ENCODE measurements around the gene KAT8. TPM values are rescaled to one million over a fixed set of nuclear protein-coding genes. Genes with fewer than 3 reads are reported as not detected.

KAT8 gene
- total RNA-seq, 1 experiment from 2014 or later = 66.6 TPM

DNA sequence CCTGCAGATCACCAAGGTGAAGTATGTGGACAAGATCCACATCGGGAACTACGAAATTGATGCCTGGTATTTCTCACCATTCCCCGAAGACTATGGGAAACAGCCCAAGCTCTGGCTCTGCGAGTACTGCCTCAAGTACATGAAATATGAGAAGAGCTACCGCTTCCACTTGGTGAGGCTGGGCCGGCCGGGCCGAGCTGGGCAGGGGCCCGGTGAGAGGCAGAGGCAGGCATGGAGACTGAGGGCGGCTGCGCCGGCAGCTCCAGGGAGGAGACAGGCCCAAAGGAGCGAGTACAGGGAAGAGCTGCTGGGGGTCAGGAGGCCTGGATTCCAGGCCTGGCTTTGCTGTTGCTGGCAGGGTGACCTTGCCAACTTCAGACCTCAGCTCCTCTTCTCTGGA lies 9.7 kb downstream of the KAT8 start:
- no TSS peak for BruUV-seq (replicated peaks)
- Mint-ChIP-seq H3K4me3 (ENCODE audit: low read depth, unreplicated experiment) (no peak overlapping the region), H3K9me3 (ENCODE audit: low read depth, unreplicated experiment) (no peaks in the 10 kb centered on the region), H3K36me3 (ENCODE audit: insufficient read depth, unreplicated experiment) (peaks cover 66% of the 10 kb centered on the region), H3K27ac (ENCODE audit: unreplicated experiment) (peak overlapping the region; percentile 25), H3K27me3 (ENCODE audit: unreplicated experiment) (no peaks in the 10 kb centered on the region), H3K4me1 (ENCODE audit: low read depth, unreplicated experiment) (peaks cover 50% of the 10 kb centered on the region)
- TF ChIP-seq, protein P1, sequence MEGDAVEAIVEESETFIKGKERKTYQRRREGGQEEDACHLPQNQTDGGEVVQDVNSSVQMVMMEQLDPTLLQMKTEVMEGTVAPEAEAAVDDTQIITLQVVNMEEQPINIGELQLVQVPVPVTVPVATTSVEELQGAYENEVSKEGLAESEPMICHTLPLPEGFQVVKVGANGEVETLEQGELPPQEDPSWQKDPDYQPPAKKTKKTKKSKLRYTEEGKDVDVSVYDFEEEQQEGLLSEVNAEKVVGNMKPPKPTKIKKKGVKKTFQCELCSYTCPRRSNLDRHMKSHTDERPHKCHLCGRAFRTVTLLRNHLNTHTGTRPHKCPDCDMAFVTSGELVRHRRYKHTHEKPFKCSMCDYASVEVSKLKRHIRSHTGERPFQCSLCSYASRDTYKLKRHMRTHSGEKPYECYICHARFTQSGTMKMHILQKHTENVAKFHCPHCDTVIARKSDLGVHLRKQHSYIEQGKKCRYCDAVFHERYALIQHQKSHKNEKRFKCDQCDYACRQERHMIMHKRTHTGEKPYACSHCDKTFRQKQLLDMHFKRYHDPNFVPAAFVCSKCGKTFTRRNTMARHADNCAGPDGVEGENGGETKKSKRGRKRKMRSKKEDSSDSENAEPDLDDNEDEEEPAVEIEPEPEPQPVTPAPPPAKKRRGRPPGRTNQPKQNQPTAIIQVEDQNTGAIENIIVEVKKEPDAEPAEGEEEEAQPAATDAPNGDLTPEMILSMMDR (IDR thresholded peaks at IDR 0.05; ENCODE audit: unreplicated experiment) = no peak
- CTCF ChIA-PET = interaction anchor here (5.5 kb wide), 1 partner anchor 10 kb away, joined by 26 read pairs; the partner anchor contains the start of gene KAT8
- intact Hi-C loops (cut with micrococcal nuclease; ENCODE audit: unreplicated experiment) = no loop called here
- DNase-seq = no peak

DNA sequence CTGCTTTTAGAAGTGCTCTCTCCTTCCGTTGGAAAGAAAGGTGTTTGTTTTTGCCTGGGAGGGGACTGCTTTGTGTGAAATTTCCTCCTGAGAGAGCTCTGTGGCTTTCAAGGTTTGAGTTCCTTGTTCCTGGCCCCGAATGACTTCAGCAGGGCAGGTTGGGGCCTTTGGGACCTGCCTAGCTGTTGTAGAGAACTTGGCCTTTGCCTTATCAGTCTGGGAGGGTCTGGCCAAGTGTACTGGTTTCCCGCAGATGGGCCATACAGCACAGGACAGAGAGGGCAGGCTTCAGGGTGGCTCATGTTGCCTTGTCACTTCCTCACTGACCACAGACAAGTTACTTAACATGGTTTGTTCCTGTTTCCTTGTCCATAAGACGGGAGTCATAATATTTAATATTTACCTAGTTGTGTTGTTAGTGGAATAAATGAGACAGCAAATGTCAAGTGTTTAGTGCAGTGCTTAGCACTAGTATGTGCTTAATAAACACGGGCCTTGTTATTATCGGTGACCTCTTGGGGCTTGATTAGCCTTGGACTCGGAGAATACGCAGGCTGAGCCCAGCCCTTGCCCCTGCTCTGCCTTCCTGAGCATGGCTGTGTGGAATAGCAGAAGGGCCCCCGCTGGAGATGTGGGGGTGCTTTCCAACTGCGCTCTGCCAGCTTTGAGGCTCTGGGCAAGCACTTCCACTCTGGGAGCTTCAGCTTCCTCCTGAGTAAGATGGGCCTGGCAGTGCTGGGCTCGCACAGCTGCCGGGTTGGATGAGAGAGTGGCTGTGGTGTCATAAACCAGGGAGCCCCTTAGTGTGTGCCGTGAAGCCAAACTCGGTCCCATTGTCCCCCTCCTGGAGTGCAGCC lies 11.5 kb downstream of the KAT8 start:
- DNase-seq = peak; percentile 70
- H3K36me3 Mint-ChIP-seq (ENCODE audit: insufficient read depth, unreplicated experiment) = peaks cover 75% of the 10 kb centered on the region
- CTCF ChIA-PET = interaction anchor here (0.6 to 5.5 kb wide), 7 partner anchors 11 to 204 kb away, joined by 3 to 38 read pairs (median 4); partner anchors contain the start of genes KAT8, PYCARD, ZNF646 and ZNF668
- no TSS peak for BruUV-seq (replicated peaks)
- H3K27me3 Mint-ChIP-seq (ENCODE audit: unreplicated experiment) = no peaks in the 10 kb centered on the region
- TF ChIP-seq, protein P1 (IDR thresholded peaks at IDR 0.05; ENCODE audit: unreplicated experiment) = no peak
- H3K4me1 Mint-ChIP-seq (ENCODE audit: low read depth, unreplicated experiment) = peaks cover 68% of the 10 kb centered on the region
- H3K9me3 Mint-ChIP-seq (ENCODE audit: low read depth, unreplicated experiment) = no peaks in the 10 kb centered on the region
- intact Hi-C loops (cut with micrococcal nuclease; ENCODE audit: unreplicated experiment) = no loop called here
- peak overlapping the region; percentile 93 for H3K27ac Mint-ChIP-seq (ENCODE audit: unreplicated experiment)
- H3K4me3 Mint-ChIP-seq (ENCODE audit: low read depth, unreplicated experiment) = peak overlapping the region; percentile 51

DNA sequence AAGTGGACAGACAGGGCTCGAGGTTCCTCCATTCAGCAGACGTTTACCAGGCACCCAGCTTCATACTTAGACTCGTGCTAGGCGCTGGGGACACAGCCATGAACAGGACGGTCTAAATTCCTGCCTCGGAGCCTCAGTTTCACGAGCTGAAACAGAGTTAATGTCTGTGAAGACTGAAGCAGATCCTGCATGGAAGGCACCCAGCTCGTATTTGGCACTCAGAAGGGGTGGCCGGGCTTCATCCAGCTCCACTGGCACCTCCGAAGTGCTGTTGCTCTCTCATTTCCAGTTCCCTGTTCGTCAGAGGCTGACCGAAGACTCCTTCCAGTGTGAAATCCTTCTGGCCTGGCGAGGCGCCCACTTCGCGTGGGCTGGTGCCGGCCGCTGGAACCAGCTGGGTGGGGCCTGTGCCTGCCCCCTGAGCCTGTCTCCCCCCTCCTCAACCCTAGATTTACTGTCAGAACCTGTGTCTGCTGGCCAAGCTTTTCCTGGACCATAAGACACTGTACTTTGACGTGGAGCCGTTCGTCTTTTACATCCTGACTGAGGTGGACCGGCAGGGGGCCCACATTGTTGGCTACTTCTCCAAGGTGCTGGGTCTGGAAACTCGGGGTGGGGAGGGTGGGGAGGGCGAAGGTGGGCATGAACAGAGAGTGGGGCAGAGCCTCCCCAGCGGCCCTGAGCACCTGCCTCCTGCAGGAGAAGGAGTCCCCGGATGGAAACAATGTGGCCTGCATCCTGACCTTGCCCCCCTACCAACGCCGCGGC lies 12.3 kb downstream of the KAT8 start:
- H3K4me3 Mint-ChIP-seq (ENCODE audit: low read depth, unreplicated experiment) = peak overlapping the region; percentile 51
- peak overlapping the region; percentile 93 for H3K27ac Mint-ChIP-seq (ENCODE audit: unreplicated experiment)
- BruUV-seq (replicated peaks) = no TSS peak
- CTCF ChIA-PET = interaction anchor here (0.6 to 5.5 kb wide), 7 partner anchors 12 to 204 kb away, joined by 3 to 38 read pairs (median 4); partner anchors contain the start of genes KAT8, PYCARD, ZNF646 and ZNF668
- DNase-seq = peak; percentile 47
- H3K27me3 Mint-ChIP-seq (ENCODE audit: unreplicated experiment) = no peaks in the 10 kb centered on the region
- no peaks in the 10 kb centered on the region for H3K9me3 Mint-ChIP-seq (ENCODE audit: low read depth, unreplicated experiment)
- peaks cover 79% of the 10 kb centered on the region for H3K36me3 Mint-ChIP-seq (ENCODE audit: insufficient read depth, unreplicated experiment)
- H3K4me1 Mint-ChIP-seq (ENCODE audit: low read depth, unreplicated experiment) = peaks cover 71% of the 10 kb centered on the region
- intact Hi-C loops (cut with micrococcal nuclease; ENCODE audit: unreplicated experiment) = loop anchor here (1.0 kb wide), 1 partner anchor 13 kb away; no protein-coding TSS in a partner anchor
- TF ChIP-seq, protein P1 (IDR thresholded peaks at IDR 0.05; ENCODE audit: unreplicated experiment) = no peak

DNA sequence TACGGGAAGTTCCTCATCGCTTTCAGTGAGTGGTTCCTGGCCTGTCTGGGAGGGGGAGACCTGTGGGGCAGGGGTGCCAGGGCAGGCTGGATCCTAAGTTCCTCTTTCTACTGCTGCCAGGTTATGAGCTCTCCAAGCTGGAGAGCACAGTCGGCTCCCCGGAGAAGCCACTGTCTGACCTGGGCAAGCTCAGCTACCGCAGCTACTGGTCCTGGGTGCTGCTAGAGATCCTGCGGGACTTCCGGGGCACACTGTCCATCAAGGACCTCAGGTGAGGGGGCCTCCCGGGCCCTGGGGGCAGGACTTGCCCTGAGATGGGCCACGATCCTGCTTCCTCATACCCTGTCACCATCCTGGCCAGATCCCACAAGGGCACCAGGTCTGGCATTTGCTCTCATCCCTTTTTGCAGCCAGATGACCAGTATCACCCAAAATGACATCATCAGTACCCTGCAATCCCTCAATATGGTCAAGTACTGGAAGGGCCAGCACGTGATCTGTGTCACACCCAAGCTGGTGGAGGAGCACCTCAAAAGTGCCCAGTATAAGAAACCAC lies 12.9 kb downstream of the KAT8 start:
- CTCF ChIA-PET = interaction anchor here (0.8 to 5.5 kb wide), 7 partner anchors 9 to 203 kb away, joined by 3 to 38 read pairs (median 4); partner anchors contain the start of genes HSD3B7 and KAT8
- H3K27ac Mint-ChIP-seq (ENCODE audit: unreplicated experiment) = peak overlapping the region; percentile 93
- no peaks in the 10 kb centered on the region for H3K9me3 Mint-ChIP-seq (ENCODE audit: low read depth, unreplicated experiment)
- BruUV-seq (replicated peaks) = no TSS peak
- peaks cover 72% of the 10 kb centered on the region for H3K4me1 Mint-ChIP-seq (ENCODE audit: low read depth, unreplicated experiment)
- DNase-seq = no peak
- H3K36me3 Mint-ChIP-seq (ENCODE audit: insufficient read depth, unreplicated experiment) = peaks cover 85% of the 10 kb centered on the region
- intact Hi-C loops (cut with micrococcal nuclease; ENCODE audit: unreplicated experiment) = loop anchor here (1.0 kb wide), 1 partner anchor 12 kb away; no protein-coding TSS in a partner anchor
- no peaks in the 10 kb centered on the region for H3K27me3 Mint-ChIP-seq (ENCODE audit: unreplicated experiment)
- peak overlapping the region; percentile 66 for H3K4me3 Mint-ChIP-seq (ENCODE audit: low read depth, unreplicated experiment)
- TF ChIP-seq, protein P1 (IDR thresholded peaks at IDR 0.05; ENCODE audit: unreplicated experiment) = no peak

Measured in Calu3 (cell line).